ENCODE results near the gene PLD2.

DNA sequence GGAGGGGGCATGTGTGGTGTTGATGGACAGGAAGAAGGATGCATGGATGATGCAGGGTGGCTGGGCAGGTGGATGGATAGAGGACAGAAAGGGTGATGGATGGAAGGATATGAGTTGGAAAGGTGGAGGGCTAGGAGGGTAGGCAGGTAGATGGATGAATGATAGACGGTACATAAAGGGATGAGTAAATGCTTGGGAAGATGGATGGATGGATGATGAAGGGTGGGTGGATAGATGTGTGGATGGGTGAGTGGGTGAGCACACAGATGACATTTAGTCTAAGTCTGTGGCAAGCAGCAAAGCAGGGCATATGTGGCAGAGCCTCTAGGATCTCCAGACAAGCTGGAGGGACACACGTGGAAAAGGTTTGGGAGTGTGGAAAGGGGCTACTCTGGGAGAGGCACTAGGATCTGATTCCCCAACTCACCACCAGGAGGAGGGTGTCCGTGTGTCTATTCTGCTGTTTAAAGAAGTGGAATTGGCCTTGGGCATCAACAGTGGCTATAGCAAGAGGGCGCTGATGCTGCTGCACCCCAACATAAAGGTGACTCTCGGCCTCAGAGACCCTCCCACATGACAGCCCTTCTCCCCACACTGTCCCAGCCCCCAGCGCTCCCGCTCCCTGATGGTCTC, 8.2 kb downstream of the PLD2 start:
- TF ChIP-seq POLR2A (IDR thresholded peaks at IDR 0.05): no peak
- TF ChIP-seq, protein P1, sequence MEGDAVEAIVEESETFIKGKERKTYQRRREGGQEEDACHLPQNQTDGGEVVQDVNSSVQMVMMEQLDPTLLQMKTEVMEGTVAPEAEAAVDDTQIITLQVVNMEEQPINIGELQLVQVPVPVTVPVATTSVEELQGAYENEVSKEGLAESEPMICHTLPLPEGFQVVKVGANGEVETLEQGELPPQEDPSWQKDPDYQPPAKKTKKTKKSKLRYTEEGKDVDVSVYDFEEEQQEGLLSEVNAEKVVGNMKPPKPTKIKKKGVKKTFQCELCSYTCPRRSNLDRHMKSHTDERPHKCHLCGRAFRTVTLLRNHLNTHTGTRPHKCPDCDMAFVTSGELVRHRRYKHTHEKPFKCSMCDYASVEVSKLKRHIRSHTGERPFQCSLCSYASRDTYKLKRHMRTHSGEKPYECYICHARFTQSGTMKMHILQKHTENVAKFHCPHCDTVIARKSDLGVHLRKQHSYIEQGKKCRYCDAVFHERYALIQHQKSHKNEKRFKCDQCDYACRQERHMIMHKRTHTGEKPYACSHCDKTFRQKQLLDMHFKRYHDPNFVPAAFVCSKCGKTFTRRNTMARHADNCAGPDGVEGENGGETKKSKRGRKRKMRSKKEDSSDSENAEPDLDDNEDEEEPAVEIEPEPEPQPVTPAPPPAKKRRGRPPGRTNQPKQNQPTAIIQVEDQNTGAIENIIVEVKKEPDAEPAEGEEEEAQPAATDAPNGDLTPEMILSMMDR (IDR thresholded peaks at IDR 0.05): no peak

All from body of pancreas (tissue), 4 donors.